Inflammatory macrophage (primary cell): ENCODE results near the gene COBL.

Experiments used
- DNase-seq, 2 donors: peaks; one replicate each; pipeline ENCODE4 v3.0.0-alpha.2; 2020 to 2022

Gene COBL

GRCh38 chr7:51072281-51072680, 244.3 kb downstream of the COBL start:
- no peak for DNase-seq

GRCh38 chr7:51071427-51071826, 245.2 kb downstream of the COBL start:
- DNase-seq = no peak

- no peak for DNase-seq
These were observed 246.5 kb downstream of the COBL start for GRCh38 chr7:51070151-51070550.

- DNase-seq = no peak
These were observed 247.1 kb downstream of the COBL start for GRCh38 chr7:51069411-51070083.

- DNase-seq = no peak
These were observed 248.2 kb downstream of the COBL start for GRCh38 chr7:51068401-51068800.

GRCh38 chr7:51067757-51068156, 248.9 kb downstream of the COBL start:
- peak; percentile 52 to 57 for DNase-seq

GRCh38 chr7:51067258-51067657, 249.4 kb downstream of the COBL start:
- DNase-seq = no peak

- no peak for DNase-seq
These were observed 250.2 kb downstream of the COBL start for GRCh38 chr7:51066405-51066882.

GRCh38 chr7:51065766-51066165, 250.8 kb downstream of the COBL start:
- DNase-seq = no peak

GRCh38 chr7:51064688-51065087, 251.9 kb downstream of the COBL start:
- DNase-seq = no peak

- DNase-seq = no peak
These were observed 254.2 kb downstream of the COBL start for GRCh38 chr7:51062222-51062987.

- peak; percentile 37 to 57 for DNase-seq
These were observed 256.1 kb downstream of the COBL start for GRCh38 chr7:51060536-51060935.

- no peak for DNase-seq
These were observed 257.0 kb downstream of the COBL start for GRCh38 chr7:51059504-51060142.

- DNase-seq = no peak
These were observed 257.8 kb downstream of the COBL start for GRCh38 chr7:51058764-51059163.

GRCh38 chr7:51055039-51055840, 261.4 kb downstream of the COBL start:
- no peak for DNase-seq

GRCh38 chr7:51054231-51054630, 262.4 kb downstream of the COBL start:
- DNase-seq = no peak

- no peak for DNase-seq
These were observed 263.3 kb downstream of the COBL start for GRCh38 chr7:51053160-51053925.

- no peak for DNase-seq
These were observed 270.1 kb downstream of the COBL start for GRCh38 chr7:51046482-51046881.

GRCh38 chr7:51046103-51046466, 270.5 kb downstream of the COBL start:
- DNase-seq = no peak

GRCh38 chr7:51045319-51046102, 271.1 kb downstream of the COBL start:
- no peak for DNase-seq

- DNase-seq = no peak
These were observed 273.1 kb downstream of the COBL start for GRCh38 chr7:51043461-51043860.
